Inflammatory macrophage treated with lipopolysaccharide for 4 hours (primary cell): Measurements from ENCODE around the gene SLC35B2.
A peak's percentile ranks its signal among the peaks of the same experiment; 100 is the strongest.

Experiments used
- DNase-seq: peaks from one replicate; pipeline ENCODE4 v3.0.0-alpha.2; 2020

SLC35B2 gene

GRCh38 chr6:44285552-44286284, 28.4 kb upstream of the SLC35B2 start:
- DNase-seq, result no peak

- no peak for DNase-seq
Observed at GRCh38 chr6:44284867-44285266, 27.5 kb upstream of the SLC35B2 start.

- DNase-seq, result peak; percentile 66
Observed at GRCh38 chr6:44284121-44284520, 26.8 kb upstream of the SLC35B2 start.

GRCh38 chr6:44278774-44279697, 21.7 kb upstream of the SLC35B2 start:
- peak; percentile 62 for DNase-seq

GRCh38 chr6:44278315-44278714, 21.0 kb upstream of the SLC35B2 start:
- DNase-seq, result no peak

GRCh38 chr6:44277763-44278162, 20.4 kb upstream of the SLC35B2 start:
- DNase-seq, result no peak

GRCh38 chr6:44276667-44277640, 19.6 kb upstream of the SLC35B2 start:
- DNase-seq, result no peak

GRCh38 chr6:44275749-44276648, 18.7 kb upstream of the SLC35B2 start:
- DNase-seq, result no peak

- DNase-seq, result no peak
Observed at GRCh38 chr6:44275271-44275748, 18.0 kb upstream of the SLC35B2 start.

GRCh38 chr6:44273617-44274016, 16.3 kb upstream of the SLC35B2 start:
- DNase-seq, result no peak

GRCh38 chr6:44272999-44273566, 15.8 kb upstream of the SLC35B2 start:
- no peak for DNase-seq

GRCh38 chr6:44272529-44272928, 15.2 kb upstream of the SLC35B2 start:
- DNase-seq, result no peak

- no peak for DNase-seq
Observed at GRCh38 chr6:44271914-44272313, 14.6 kb upstream of the SLC35B2 start.

- DNase-seq, result no peak
Observed at GRCh38 chr6:44271406-44271723, 14.0 kb upstream of the SLC35B2 start.

- no peak for DNase-seq
Observed at GRCh38 chr6:44270526-44271405, 13.4 kb upstream of the SLC35B2 start.

- no peak for DNase-seq
Observed at GRCh38 chr6:44269921-44270525, 12.7 kb upstream of the SLC35B2 start, which contains the start of gene TMEM151B. Gene TMEM151B (plus strand): TSS chr6:44270450. CDS start chr6:44270743, 293 bp downstream.

- DNase-seq, result peak; percentile 60
Observed at GRCh38 chr6:44269178-44269920, 12.0 kb upstream of the SLC35B2 start.

GRCh38 chr6:44268095-44268628, 10.8 kb upstream of the SLC35B2 start:
- DNase-seq, result no peak

GRCh38 chr6:44267252-44267651, 9.9 kb upstream of the SLC35B2 start:
- no peak for DNase-seq
